GM23338 (cell line): ENCODE data around the gene GRID2. TPM values are rescaled to one million over a fixed set of nuclear protein-coding genes. Genes with fewer than 3 reads are reported as not detected.

ENCODE experiments used
- ATAC-seq: fragments of 200-7000 bp; cut with Tn5 transposase; 3 replicates; pipeline ENCODE4 v1.9.1; 2020
- DNase-seq: peaks from one replicate; pipeline ENCODE4 v3.0.0-alpha.2; 2015; ENCODE audit warnings: low spot score
- H2AFZ ChIP-seq: fragments of 200-600 bp; sonication (generic); 2 replicates; pipeline ENCODE4 v1.8.0; 2016; ENCODE audit warnings: antibody characterized with exemption, mild to moderate bottlenecking, moderate library complexity
- H3F3A ChIP-seq: fragments of 200-600 bp; sonication (generic); replicated peaks from 2 replicates; pipeline ENCODE4 v1.8.0; 2017; ENCODE audit warnings: antibody characterized with exemption, mixed run types, low read depth
- H3K27ac ChIP-seq: fragments of 200-600 bp; sonication (generic); 2 replicates; pipeline ENCODE4 v1.6.1; 2016; ENCODE audit warnings: low read depth
- H3K27me3 ChIP-seq: fragments of 200-600 bp; sonication (generic); 2 replicates; pipeline ENCODE4 v1.8.0; 2016; ENCODE audit warnings: mild to moderate bottlenecking, mixed run types, moderate library complexity; ENCODE audit not compliant: insufficient read depth
- H3K36me3 ChIP-seq: fragments of 200-600 bp; sonication (generic); 2 replicates; pipeline ENCODE4 v1.8.0; 2016; ENCODE audit warnings: mild to moderate bottlenecking; ENCODE audit not compliant: insufficient read depth
- H3K4me1 ChIP-seq: fragments of 200-600 bp; sonication (generic); 2 replicates; pipeline ENCODE4 v1.8.0; 2016; ENCODE audit warnings: mild to moderate bottlenecking, moderate library complexity; ENCODE audit not compliant: insufficient read depth
- H3K4me2 ChIP-seq: fragments of 200-600 bp; sonication (generic); 2 replicates; pipeline ENCODE4 v1.7.1; 2017; ENCODE audit warnings: mixed run types
- H3K4me3 ChIP-seq: fragments of 200-600 bp; sonication (generic); 2 replicates; pipeline ENCODE4 v1.6.1; 2016; ENCODE audit warnings: mixed run types
- H3K79me2 ChIP-seq: fragments of 200-600 bp; sonication (generic); replicated peaks from 2 replicates; pipeline ENCODE4 v1.8.0; 2017; ENCODE audit warnings: mild to moderate bottlenecking; ENCODE audit not compliant: insufficient read depth
- H3K9me2 ChIP-seq: fragments of 200-600 bp; sonication (generic); 2 replicates; pipeline ENCODE4 v1.8.0; 2017; ENCODE audit not compliant: insufficient read depth
- H4K20me1 ChIP-seq: fragments of 200-600 bp; sonication (generic); replicated peaks from 2 replicates; pipeline ENCODE4 v1.8.0; 2017; ENCODE audit warnings: mild to moderate bottlenecking; ENCODE audit not compliant: insufficient read depth
- H3K27ac Mint-ChIP-seq: 2 replicates; pipeline ENCODE4 v1.8.0; 2020; ENCODE audit warnings: inconsistent platforms, mild to moderate bottlenecking, moderate library complexity, mixed read lengths
- H3K27me3 Mint-ChIP-seq: 3 replicates; pipeline ENCODE4 v1.8.0; 2022; ENCODE audit warnings: low read depth, mild to moderate bottlenecking, moderate library complexity, mixed read lengths, inconsistent platforms; ENCODE audit not compliant: insufficient read depth, poor library complexity
- H3K36me3 Mint-ChIP-seq: 3 replicates; pipeline ENCODE4 v1.8.0; 2021; ENCODE audit warnings: low read depth, mild to moderate bottlenecking, inconsistent platforms, moderate library complexity, mixed read lengths
- H3K4me1 Mint-ChIP-seq: 3 replicates; pipeline ENCODE4 v1.8.0; 2020; ENCODE audit warnings: mild to moderate bottlenecking, inconsistent platforms, mixed read lengths
- H3K4me3 Mint-ChIP-seq: 3 replicates; pipeline ENCODE4 v1.8.0; 2021; ENCODE audit warnings: moderate library complexity, mild to moderate bottlenecking, inconsistent platforms, mixed read lengths
- H3K9me3 Mint-ChIP-seq: 3 replicates; pipeline ENCODE4 v1.8.0; 2020; ENCODE audit warnings: moderate library complexity, mild to moderate bottlenecking, inconsistent platforms, mixed read lengths
- CREB1 ChIP-seq: fragments of 250-450 bp; sonication (Bioruptor Pico); IDR thresholded peaks from 2 replicates; pipeline ENCODE4 v1.5.0; 2020; ENCODE audit warnings: low read depth, mild to moderate bottlenecking, moderate library complexity
- EZH2 ChIP-seq: fragments of 200-600 bp; sonication (generic); IDR thresholded peaks from one replicate; pipeline ENCODE4 v1.8.0; 2017; ENCODE audit warnings: antibody characterized with exemption, mild to moderate bottlenecking, low read depth; ENCODE audit not compliant: unreplicated experiment
- EZH2phosphoT487 ChIP-seq: fragments of 200-600 bp; sonication (generic); IDR thresholded peaks from one replicate; pipeline ENCODE4 v1.8.1; 2018; ENCODE audit warnings: antibody characterized with exemption; ENCODE audit not compliant: unreplicated experiment
- JUNB ChIP-seq: IDR thresholded peaks from one replicate; pipeline ENCODE4 v1.6.1; 2016; ENCODE audit warnings: antibody characterized with exemption; ENCODE audit not compliant: unreplicated experiment
- NANOG ChIP-seq: IDR thresholded peaks from 2 replicates; pipeline ENCODE4 v1.6.1; 2016; ENCODE audit warnings: antibody characterized with exemption, borderline replicate concordance
- POLR2AphosphoS5 ChIP-seq: IDR thresholded peaks from 2 replicates; pipeline ENCODE4 v1.6.1; 2016; ENCODE audit warnings: antibody characterized with exemption, low read depth
- STAT1 ChIP-seq: IDR thresholded peaks from one replicate; pipeline ENCODE4 v1.6.1; 2016; ENCODE audit warnings: antibody characterized with exemption; ENCODE audit not compliant: unreplicated experiment
- ZNF114 ChIP-seq: fragments of 250-450 bp; sonication (Bioruptor Pico); IDR thresholded peaks from 2 replicates; pipeline ENCODE4 v1.5.0; 2020; ENCODE audit warnings: mild to moderate bottlenecking, moderate library complexity
- ZNF331 ChIP-seq: fragments of 250-450 bp; sonication (Bioruptor Pico); IDR thresholded peaks from 2 replicates; pipeline ENCODE4 v1.5.0; 2020; ENCODE audit warnings: low read depth, mild to moderate bottlenecking, moderate library complexity
- polyA plus RNA-seq: library from polyadenylated mRNA; unstranded; fragments of >200 nt; fragmentation: Nextera tagmentation; extraction: Ambion mirVana; gene quantifications from 2 replicates; pipeline ENCODE4 v1.2.1, GENCODE V29; 2016
- total RNA-seq: library from RNA; depleted of rRNA; stranded (reverse); fragments of >200 nt; shearing (Covaris generic); gene quantifications from 2 replicates; pipeline ENCODE4 v1.2.3, GENCODE V29; 2014
- TF ChIP-seq, protein P1 (sequence below): IDR thresholded peaks from one replicate; pipeline ENCODE4 v1.6.1; 2018; ENCODE audit warnings: antibody characterized with exemption; ENCODE audit not compliant: unreplicated experiment
- TF ChIP-seq, protein P2 (sequence below): fragments of 250-450 bp; sonication (Bioruptor Pico); IDR thresholded peaks from 2 replicates; pipeline ENCODE4 v1.5.0; 2020; ENCODE audit warnings: mild to moderate bottlenecking, moderate library complexity
- TF ChIP-seq, protein P3 (sequence below): IDR thresholded peaks from 2 replicates; pipeline ENCODE4 v1.6.1; 2016; ENCODE audit warnings: antibody characterized with exemption
- TF ChIP-seq, protein P4 (sequence below), 2 experiments: fragments of 200-600 bp in 1 of 2; sonication (generic) in 1 of 2; conservative IDR thresholded peaks; 2 replicates each; pipeline versions ENCODE4 v1.5.1 to v1.6.1; 2016 to 2017; ENCODE audit warnings: antibody characterized with exemption in 2 of 2, low read depth in 2 of 2, mild to moderate bottlenecking in 2 of 2, moderate library complexity in 1 of 2

GRID2 gene
- total and polyA plus RNA-seq, 2 experiments from 2014 or later, result 19.9 to 65.4 TPM

DNA sequence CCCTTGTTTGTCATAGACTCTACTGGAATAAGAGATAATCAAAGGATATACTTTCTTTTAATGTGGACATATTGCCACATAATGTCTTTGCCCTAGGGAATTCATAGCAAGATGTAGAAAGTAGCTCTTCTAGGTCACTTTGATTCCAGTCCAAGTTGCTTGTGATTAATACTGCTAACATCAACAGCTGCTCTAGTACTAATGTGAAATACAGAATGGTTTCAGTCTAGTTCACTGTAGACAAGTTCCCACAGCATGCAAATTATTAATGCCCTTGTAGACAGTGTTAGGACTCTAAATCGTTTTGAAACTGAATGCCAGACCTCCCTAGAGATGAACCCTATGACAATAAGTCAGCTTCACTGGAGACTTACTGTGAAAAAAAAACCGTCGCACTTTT lies 1030.2 kb downstream of the GRID2 start:
- Mint-ChIP-seq H3K36me3 (no peaks in the 10 kb centered on the region), H3K4me3 (no peak overlapping the region), H3K4me1 (peaks cover 6% of the 10 kb centered on the region; the same call in 1 of the 3 replicates), H3K9me3 (no peaks in the 10 kb centered on the region), H3K27me3 (no peaks in the 10 kb centered on the region), H3K27ac (no peak overlapping the region)
- Histone ChIP-seq H2AFZ (no peak overlapping the region), H3K4me1 (no peaks in the 10 kb centered on the region), H3K36me3 (no peaks in the 10 kb centered on the region), H3K79me2 (no peaks in the 10 kb centered on the region), H3K9me2 (no peaks in the 10 kb centered on the region), H3K4me2 (no peak overlapping the region), H3F3A (no peaks in the 10 kb centered on the region), H3K27me3 (no peaks in the 10 kb centered on the region), H3K27ac (no peak overlapping the region), H4K20me1 (no peaks in the 10 kb centered on the region), H3K4me3 (no peak overlapping the region)
- no peak for DNase-seq
- no peak for ATAC-seq
- no peak for TF ChIP-seq EZH2
- no peak for TF ChIP-seq POLR2AphosphoS5
- TF ChIP-seq, protein P1, sequence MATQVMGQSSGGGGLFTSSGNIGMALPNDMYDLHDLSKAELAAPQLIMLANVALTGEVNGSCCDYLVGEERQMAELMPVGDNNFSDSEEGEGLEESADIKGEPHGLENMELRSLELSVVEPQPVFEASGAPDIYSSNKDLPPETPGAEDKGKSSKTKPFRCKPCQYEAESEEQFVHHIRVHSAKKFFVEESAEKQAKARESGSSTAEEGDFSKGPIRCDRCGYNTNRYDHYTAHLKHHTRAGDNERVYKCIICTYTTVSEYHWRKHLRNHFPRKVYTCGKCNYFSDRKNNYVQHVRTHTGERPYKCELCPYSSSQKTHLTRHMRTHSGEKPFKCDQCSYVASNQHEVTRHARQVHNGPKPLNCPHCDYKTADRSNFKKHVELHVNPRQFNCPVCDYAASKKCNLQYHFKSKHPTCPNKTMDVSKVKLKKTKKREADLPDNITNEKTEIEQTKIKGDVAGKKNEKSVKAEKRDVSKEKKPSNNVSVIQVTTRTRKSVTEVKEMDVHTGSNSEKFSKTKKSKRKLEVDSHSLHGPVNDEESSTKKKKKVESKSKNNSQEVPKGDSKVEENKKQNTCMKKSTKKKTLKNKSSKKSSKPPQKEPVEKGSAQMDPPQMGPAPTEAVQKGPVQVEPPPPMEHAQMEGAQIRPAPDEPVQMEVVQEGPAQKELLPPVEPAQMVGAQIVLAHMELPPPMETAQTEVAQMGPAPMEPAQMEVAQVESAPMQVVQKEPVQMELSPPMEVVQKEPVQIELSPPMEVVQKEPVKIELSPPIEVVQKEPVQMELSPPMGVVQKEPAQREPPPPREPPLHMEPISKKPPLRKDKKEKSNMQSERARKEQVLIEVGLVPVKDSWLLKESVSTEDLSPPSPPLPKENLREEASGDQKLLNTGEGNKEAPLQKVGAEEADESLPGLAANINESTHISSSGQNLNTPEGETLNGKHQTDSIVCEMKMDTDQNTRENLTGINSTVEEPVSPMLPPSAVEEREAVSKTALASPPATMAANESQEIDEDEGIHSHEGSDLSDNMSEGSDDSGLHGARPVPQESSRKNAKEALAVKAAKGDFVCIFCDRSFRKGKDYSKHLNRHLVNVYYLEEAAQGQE, result no peak
- TF ChIP-seq JUNB, result no peak
- no peak for TF ChIP-seq EZH2phosphoT487
- TF ChIP-seq, protein P2, sequence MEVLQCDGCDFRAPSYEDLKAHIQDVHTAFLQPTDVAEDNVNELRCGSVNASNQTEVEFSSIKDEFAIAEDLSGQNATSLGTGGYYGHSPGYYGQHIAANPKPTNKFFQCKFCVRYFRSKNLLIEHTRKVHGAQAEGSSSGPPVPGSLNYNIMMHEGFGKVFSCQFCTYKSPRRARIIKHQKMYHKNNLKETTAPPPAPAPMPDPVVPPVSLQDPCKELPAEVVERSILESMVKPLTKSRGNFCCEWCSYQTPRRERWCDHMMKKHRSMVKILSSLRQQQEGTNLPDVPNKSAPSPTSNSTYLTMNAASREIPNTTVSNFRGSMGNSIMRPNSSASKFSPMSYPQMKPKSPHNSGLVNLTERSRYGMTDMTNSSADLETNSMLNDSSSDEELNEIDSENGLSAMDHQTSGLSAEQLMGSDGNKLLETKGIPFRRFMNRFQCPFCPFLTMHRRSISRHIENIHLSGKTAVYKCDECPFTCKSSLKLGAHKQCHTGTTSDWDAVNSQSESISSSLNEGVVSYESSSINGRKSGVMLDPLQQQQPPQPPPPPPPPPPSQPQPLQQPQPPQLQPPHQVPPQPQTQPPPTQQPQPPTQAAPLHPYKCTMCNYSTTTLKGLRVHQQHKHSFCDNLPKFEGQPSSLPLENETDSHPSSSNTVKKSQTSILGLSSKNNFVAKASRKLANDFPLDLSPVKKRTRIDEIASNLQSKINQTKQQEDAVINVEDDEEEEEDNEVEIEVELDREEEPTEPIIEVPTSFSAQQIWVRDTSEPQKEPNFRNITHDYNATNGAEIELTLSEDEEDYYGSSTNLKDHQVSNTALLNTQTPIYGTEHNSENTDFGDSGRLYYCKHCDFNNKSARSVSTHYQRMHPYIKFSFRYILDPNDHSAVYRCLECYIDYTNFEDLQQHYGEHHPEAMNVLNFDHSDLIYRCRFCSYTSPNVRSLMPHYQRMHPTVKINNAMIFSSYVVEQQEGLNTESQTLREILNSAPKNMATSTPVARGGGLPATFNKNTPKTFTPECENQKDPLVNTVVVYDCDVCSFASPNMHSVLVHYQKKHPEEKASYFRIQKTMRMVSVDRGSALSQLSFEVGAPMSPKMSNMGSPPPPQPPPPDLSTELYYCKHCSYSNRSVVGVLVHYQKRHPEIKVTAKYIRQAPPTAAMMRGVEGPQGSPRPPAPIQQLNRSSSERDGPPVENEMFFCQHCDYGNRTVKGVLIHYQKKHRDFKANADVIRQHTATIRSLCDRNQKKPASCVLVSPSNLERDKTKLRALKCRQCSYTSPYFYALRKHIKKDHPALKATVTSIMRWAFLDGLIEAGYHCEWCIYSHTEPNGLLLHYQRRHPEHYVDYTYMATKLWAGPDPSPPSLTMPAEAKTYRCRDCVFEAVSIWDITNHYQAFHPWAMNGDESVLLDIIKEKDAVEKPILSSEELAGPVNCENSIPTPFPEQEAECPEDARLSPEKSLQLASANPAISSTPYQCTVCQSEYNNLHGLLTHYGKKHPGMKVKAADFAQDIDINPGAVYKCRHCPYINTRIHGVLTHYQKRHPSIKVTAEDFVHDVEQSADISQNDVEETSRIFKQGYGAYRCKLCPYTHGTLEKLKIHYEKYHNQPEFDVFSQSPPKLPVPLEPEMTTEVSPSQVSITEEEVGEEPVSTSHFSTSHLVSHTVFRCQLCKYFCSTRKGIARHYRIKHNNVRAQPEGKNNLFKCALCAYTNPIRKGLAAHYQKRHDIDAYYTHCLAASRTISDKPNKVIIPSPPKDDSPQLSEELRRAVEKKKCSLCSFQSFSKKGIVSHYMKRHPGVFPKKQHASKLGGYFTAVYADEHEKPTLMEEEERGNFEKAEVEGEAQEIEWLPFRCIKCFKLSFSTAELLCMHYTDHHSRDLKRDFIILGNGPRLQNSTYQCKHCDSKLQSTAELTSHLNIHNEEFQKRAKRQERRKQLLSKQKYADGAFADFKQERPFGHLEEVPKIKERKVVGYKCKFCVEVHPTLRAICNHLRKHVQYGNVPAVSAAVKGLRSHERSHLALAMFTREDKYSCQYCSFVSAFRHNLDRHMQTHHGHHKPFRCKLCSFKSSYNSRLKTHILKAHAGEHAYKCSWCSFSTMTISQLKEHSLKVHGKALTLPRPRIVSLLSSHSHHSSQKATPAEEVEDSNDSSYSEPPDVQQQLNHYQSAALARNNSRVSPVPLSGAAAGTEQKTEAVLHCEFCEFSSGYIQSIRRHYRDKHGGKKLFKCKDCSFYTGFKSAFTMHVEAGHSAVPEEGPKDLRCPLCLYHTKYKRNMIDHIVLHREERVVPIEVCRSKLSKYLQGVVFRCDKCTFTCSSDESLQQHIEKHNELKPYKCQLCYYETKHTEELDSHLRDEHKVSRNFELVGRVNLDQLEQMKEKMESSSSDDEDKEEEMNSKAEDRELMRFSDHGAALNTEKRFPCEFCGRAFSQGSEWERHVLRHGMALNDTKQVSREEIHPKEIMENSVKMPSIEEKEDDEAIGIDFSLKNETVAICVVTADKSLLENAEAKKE (CRISPR knock-in tag), result no peak
- TF ChIP-seq ZNF114, result no peak
- no peak for TF ChIP-seq STAT1
- TF ChIP-seq NANOG, result no peak
- no peak for TF ChIP-seq ZNF331 (CRISPR knock-in tag)
- TF ChIP-seq, protein P3, sequence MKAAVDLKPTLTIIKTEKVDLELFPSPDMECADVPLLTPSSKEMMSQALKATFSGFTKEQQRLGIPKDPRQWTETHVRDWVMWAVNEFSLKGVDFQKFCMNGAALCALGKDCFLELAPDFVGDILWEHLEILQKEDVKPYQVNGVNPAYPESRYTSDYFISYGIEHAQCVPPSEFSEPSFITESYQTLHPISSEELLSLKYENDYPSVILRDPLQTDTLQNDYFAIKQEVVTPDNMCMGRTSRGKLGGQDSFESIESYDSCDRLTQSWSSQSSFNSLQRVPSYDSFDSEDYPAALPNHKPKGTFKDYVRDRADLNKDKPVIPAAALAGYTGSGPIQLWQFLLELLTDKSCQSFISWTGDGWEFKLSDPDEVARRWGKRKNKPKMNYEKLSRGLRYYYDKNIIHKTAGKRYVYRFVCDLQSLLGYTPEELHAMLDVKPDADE, result no peak
- TF ChIP-seq CREB1 (CRISPR knock-in tag), result no peak
- TF ChIP-seq, protein P4, sequence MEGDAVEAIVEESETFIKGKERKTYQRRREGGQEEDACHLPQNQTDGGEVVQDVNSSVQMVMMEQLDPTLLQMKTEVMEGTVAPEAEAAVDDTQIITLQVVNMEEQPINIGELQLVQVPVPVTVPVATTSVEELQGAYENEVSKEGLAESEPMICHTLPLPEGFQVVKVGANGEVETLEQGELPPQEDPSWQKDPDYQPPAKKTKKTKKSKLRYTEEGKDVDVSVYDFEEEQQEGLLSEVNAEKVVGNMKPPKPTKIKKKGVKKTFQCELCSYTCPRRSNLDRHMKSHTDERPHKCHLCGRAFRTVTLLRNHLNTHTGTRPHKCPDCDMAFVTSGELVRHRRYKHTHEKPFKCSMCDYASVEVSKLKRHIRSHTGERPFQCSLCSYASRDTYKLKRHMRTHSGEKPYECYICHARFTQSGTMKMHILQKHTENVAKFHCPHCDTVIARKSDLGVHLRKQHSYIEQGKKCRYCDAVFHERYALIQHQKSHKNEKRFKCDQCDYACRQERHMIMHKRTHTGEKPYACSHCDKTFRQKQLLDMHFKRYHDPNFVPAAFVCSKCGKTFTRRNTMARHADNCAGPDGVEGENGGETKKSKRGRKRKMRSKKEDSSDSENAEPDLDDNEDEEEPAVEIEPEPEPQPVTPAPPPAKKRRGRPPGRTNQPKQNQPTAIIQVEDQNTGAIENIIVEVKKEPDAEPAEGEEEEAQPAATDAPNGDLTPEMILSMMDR (conservative IDR thresholded peaks at IDR 0.05; ENCODE audit: low read depth in 2 of 2), result no peak
